ENCODE results near the gene GPRIN3. TPM values are rescaled to one million over a fixed set of nuclear protein-coding genes. Genes with fewer than 3 reads are reported as not detected.

GPRIN3 gene
- total and polyA plus RNA-seq, 10 of the 15 experiments (the other 5 are each of a cell fraction or from before 2014, with no cell fraction given): under 0.01 to 0.05 (median 0.01) TPM; not detected in 6

DNA sequence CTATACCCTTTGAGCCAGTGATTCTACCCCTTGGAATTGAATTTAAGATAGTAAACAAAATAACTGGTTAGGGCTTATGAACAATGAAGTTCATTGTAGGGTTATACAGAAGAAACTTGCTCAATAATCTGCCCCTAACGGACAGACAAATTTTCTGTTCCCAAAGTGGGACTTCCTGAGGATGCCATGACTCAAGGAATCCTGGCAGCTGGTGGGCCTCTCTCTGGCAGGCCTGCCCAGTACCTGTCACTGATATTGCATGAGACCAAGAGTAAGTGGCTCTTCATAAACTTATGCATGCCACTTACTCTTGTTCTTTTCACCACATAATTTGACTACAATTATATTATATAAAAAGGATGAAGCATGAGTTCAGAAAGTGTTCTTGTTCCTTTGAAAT lies 41.5 kb downstream of the GPRIN3 start (continued):
- TF ChIP-seq BCLAF1 (IDR thresholded peaks at IDR 0.05): no peak
- TF ChIP-seq, protein P1, sequence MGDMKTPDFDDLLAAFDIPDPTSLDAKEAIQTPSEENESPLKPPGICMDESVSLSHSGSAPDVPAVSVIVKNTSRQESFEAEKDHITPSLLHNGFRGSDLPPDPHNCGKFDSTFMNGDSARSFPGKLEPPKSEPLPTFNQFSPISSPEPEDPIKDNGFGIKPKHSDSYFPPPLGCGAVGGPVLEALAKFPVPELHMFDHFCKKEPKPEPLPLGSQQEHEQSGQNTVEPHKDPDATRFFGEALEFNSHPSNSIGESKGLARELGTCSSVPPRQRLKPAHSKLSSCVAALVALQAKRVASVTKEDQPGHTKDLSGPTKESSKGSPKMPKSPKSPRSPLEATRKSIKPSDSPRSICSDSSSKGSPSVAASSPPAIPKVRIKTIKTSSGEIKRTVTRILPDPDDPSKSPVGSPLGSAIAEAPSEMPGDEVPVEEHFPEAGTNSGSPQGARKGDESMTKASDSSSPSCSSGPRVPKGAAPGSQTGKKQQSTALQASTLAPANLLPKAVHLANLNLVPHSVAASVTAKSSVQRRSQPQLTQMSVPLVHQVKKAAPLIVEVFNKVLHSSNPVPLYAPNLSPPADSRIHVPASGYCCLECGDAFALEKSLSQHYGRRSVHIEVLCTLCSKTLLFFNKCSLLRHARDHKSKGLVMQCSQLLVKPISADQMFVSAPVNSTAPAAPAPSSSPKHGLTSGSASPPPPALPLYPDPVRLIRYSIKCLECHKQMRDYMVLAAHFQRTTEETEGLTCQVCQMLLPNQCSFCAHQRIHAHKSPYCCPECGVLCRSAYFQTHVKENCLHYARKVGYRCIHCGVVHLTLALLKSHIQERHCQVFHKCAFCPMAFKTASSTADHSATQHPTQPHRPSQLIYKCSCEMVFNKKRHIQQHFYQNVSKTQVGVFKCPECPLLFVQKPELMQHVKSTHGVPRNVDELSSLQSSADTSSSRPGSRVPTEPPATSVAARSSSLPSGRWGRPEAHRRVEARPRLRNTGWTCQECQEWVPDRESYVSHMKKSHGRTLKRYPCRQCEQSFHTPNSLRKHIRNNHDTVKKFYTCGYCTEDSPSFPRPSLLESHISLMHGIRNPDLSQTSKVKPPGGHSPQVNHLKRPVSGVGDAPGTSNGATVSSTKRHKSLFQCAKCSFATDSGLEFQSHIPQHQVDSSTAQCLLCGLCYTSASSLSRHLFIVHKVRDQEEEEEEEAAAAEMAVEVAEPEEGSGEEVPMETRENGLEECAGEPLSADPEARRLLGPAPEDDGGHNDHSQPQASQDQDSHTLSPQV (IDR thresholded peaks at IDR 0.05): no peak
- no peak for TF ChIP-seq NR2C1 (IDR thresholded peaks at IDR 0.05)
- no peak for TF ChIP-seq USF2 (IDR thresholded peaks at IDR 0.05; ENCODE audit: borderline replicate concordance, low read depth, low read length)
- no peak for TF ChIP-seq TARDBP (IDR thresholded peaks at IDR 0.05; ENCODE audit: borderline replicate concordance)
- no peak for TF ChIP-seq SMC3 (IDR thresholded peaks at IDR 0.05; ENCODE audit: borderline replicate concordance, low read length)
